Tibial nerve (tissue), 4 donors: ENCODE data around the gene VSTM2B.

ENCODE experiments used
- CTCF ChIP-seq, 5 experiments: fragments of 200-600 bp in 3 of 5; fragments of 450-650 bp in 2 of 5; sonication (generic) in 3 of 5; IDR thresholded peaks; one replicate each; pipeline ENCODE4 v1.5.1; 2016 to 2019; ENCODE audit warnings: antibody characterized with exemption in 5 of 5, mild to moderate bottlenecking in 3 of 5, moderate library complexity in 2 of 5
- EP300 ChIP-seq, 2 donors: sonication (generic); formaldehyde crosslinking; IDR thresholded peaks; one replicate each; pipeline ENCODE4 v1.6.1; 2017; ENCODE audit warnings: antibody characterized with exemption in 2 of 2, mild to moderate bottlenecking in 1 of 2
- POLR2A ChIP-seq, 2 donors: fragments of 450-650 bp; IDR thresholded peaks; one replicate each; pipeline ENCODE4 v1.6.1; 2017; ENCODE audit warnings: antibody characterized with exemption in 2 of 2, mild to moderate bottlenecking in 2 of 2, moderate library complexity in 2 of 2

- TF ChIP-seq CTCF (IDR thresholded peaks at IDR 0.05) (no peak), EP300 (IDR thresholded peaks at IDR 0.05) (no peak), POLR2A (IDR thresholded peaks at IDR 0.05) (no peak)
Measured at GRCh38 chr19:29563486-29564101, 37.8 kb downstream of the VSTM2B start.
